GM12801 (cell line): ENCODE results near the gene TMEM120A.

Experiments used
- CTCF ChIP-seq: IDR thresholded peaks from one replicate; pipeline ENCODE4 v1.5.1; 2011; ENCODE audit warnings: control low read depth; ENCODE audit not compliant: insufficient read length; ENCODE audit errors: extremely low read depth

The TMEM120A gene

GRCh38 chr7:75981203-75981452 is 13.3 kb downstream of the TMEM120A start:
- TF ChIP-seq CTCF = no peak

DNA sequence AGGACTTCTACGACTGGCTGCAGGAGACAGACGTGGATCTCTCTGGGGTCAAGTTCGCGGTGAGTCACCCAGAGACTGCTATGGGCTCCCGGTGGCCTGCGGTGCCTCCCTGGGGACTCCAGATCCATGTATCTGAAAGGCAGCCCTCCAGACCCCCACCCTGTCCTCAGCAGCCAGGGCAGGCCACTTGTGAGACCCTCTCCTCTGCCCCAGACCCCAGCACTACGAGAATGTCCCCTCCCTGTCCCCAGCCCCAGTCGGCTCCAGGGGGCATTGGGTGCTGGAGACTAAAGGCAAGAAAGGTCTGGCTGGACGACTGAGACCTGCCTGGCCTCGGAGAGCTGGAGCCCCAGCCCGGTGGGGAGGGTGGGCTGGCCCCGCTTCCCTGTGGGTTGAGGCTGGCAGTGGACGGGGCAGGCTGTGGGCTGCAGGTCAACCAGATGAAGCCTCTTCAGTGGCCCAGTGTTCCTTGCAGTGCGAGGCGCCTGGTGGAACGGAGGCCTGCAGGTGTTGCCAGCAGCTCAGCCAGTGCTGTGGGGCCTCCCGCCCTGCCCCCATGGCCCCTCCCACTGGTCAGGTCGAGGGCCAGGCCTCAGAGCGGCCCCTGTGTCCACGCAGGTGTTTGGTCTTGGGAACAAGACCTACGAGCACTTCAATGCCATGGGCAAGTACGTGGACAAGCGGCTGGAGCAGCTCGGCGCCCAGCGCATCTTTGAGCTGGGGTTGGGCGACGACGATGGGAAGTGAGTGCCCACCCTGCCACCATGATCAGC is 13.8 kb downstream of the TMEM120A start:
- no peak for TF ChIP-seq CTCF

DNA sequence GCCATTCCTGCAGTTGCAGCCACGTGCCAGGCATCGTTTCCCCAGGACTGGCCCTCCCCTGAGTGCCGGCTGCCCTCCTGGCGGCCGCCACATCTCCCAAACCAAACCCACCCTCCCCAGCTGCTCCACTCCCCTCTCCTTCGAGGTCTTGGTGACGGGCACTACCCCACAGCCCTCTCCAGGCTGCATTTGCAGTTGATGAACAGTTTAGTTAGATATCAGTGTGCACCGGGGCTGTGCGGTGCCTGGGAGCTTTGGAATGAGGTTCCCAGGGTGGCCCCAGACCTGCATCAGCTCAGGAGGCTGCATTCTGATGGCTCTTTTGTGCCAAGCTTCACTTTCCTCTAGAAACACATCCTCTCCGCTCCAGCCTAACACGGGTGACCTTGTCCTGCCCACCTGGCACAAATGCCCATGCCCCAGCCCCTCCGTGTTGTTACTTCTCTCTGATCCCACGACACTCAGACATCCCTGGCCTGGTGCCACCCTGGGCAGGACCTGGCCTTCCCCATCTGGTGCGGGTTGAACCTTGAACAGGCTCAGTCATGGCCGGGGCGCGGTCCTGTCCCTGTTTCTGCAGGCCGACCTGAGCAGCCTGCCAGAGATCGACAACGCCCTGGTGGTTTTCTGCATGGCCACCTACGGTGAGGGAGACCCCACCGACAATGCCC is 14.5 kb downstream of the TMEM120A start:
- no peak for TF ChIP-seq CTCF

- no peak for TF ChIP-seq CTCF
These were observed 16.7 kb downstream of the TMEM120A start for GRCh38 chr7:75977743-75978142.

DNA sequence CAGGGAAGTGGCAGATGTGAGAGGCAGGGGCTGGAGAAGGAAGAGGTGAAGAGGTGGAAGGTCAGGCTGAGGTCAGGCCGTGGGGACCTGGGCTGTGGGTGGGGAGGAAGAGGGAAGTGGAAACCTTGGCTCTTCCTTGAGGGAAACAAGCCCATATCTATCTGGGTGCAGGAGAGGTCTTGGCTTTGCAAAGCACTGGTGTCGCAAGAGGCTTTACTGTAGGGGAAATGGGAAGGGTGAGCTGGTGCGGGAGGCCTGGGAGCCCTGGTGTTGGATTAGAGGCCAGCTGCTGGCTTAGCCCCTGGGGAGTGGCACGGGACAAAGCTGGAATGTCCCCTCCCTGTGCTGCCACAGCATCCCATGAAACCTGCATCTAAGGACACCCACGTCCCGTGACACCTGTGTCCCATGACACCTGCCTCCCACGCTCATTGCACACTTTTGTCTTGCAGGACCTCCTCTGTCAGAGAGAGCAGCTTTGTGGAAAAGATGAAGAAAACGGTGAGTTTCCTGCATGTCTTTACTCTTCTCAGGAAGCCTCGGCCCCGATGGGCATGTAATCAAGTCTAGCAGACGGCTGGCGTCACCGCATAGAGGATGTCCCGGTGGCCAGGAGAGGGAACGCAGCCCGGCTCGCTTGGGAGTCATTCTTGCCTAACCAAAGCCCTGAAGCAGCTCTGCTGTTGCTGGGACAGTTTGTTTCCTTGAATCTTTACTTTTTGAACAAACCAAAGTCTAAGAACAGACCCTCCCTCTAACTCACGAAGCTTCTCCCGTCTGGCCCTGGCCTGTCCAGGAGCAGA is 22.2 kb downstream of the TMEM120A start:
- no peak for TF ChIP-seq CTCF

GRCh38 chr7:75971309-75971960 is 23.0 kb downstream of the TMEM120A start:
- TF ChIP-seq CTCF = no peak
